Measurements from ENCODE around the gene CAMK1G.

DNA sequence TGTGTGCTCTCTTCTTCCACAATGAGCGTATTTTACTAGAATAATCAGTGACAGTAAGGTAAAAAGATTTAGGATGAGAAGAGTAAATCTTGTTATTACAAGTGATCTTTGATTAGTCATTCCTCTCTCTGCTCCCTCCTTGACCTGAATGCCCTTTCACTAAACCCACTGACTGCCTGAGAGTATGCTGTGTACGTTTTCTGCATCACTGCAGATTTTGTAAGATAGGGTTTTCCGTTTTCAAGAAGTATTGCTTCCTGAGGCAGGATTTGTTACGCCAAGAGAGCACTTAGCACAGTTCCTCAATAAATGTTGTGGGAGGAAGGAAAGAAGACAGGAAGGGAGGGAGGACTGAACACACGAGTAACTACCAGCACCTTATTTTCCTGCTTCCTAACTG is 76.4 kb downstream of the CAMK1G start:
- TF ChIP-seq CTCF (conservative IDR thresholded peaks at IDR 0.05) (no peak), EZH2 (IDR thresholded peaks at IDR 0.05; ENCODE audit: low read depth) (no peak)

Measured in PC-9 (cell line).